CD14-positive monocyte (primary cell): Measurements from ENCODE around the gene COL13A1. TPM values are rescaled to one million over a fixed set of nuclear protein-coding genes. Genes with fewer than 3 reads are reported as not detected.
A peak's percentile ranks its signal among the peaks of the same experiment; 100 is the strongest.

Source experiments
- DNase-seq, 3 donors: peaks; one replicate each; pipeline ENCODE4 v3.0.0-alpha.2; 2011 to 2022
- H2AFZ ChIP-seq: 2 replicates; pipeline ENCODE4 v1.6.0; 2012; ENCODE audit warnings: mild to moderate bottlenecking, low read depth, low read length, inconsistent platforms; ENCODE audit not compliant: insufficient read depth, poor library complexity, severe bottlenecking
- H3K27ac ChIP-seq, 2 donors: 1 replicate in 1 of 2; 2 replicates in 1 of 2; pipeline ENCODE4 v1.5.1; 2012 to 2013; ENCODE audit warnings: low read length in 2 of 2, control low read depth in 1 of 2, inconsistent platforms in 1 of 2, low read depth in 1 of 2, mild to moderate bottlenecking in 1 of 2
- H3K27me3 ChIP-seq, 2 donors: one replicate each; pipeline versions ENCODE4 v1.6.0 to v1.6.1; 2011 to 2013; ENCODE audit warnings: low read length in 2 of 2; ENCODE audit not compliant: control insufficient read depth in 2 of 2, insufficient read depth in 2 of 2
- H3K36me3 ChIP-seq, 2 donors: replicated peaks in 1 of 2; 1 replicate in 1 of 2; 2 replicates in 1 of 2; pipeline versions ENCODE4 v1.5.1 to v1.6.1; 2012 to 2013; ENCODE audit warnings: low read length in 2 of 2, control low read depth in 1 of 2, inconsistent platforms in 1 of 2, mild to moderate bottlenecking in 1 of 2; ENCODE audit not compliant: insufficient read depth in 2 of 2, control insufficient read depth in 1 of 2
- H3K4me1 ChIP-seq, 2 donors: 1 replicate in 1 of 2; 2 replicates in 1 of 2; pipeline versions ENCODE4 v1.5.1 to v1.6.1; 2012 to 2013; ENCODE audit warnings: low read length in 2 of 2, control low read depth in 1 of 2, inconsistent platforms in 1 of 2, mild to moderate bottlenecking in 1 of 2, moderate library complexity in 1 of 2; ENCODE audit not compliant: insufficient read depth in 2 of 2, control insufficient read depth in 1 of 2
- H3K4me2 ChIP-seq: replicated peaks from 2 replicates; pipeline ENCODE3; 2012; ENCODE audit warnings: low read length, moderate library complexity, mild to moderate bottlenecking; ENCODE audit not compliant: poor library complexity, severe bottlenecking; ENCODE audit errors: extremely low read depth
- H3K4me3 ChIP-seq, 3 experiments: fragments of 200-600 bp in 1 of 3; sonication (generic) in 1 of 3; replicated peaks in 1 of 3; 1 replicate in 2 of 3; 2 replicates in 1 of 3; pipeline ENCODE4 v1.5.1; 2011 to 2013; ENCODE audit warnings: low read length in 3 of 3, mild to moderate bottlenecking in 3 of 3, control low read depth in 2 of 3, low read depth in 2 of 3, inconsistent platforms in 1 of 3, moderate library complexity in 1 of 3
- H3K79me2 ChIP-seq: 2 replicates; pipeline ENCODE4 v1.6.0; 2012; ENCODE audit warnings: mild to moderate bottlenecking, control low read depth, inconsistent platforms, low read length, moderate library complexity; ENCODE audit not compliant: insufficient read depth
- H3K9ac ChIP-seq: 2 replicates; pipeline ENCODE4 v1.6.0; 2017; ENCODE audit warnings: low read length, mild to moderate bottlenecking; ENCODE audit not compliant: insufficient read depth, poor library complexity, severe bottlenecking
- H3K9me3 ChIP-seq, 2 donors: replicated peaks in 1 of 2; 1 replicate in 1 of 2; 2 replicates in 1 of 2; pipeline versions ENCODE4 v1.5.1 to v1.6.1; 2012 to 2013; ENCODE audit warnings: low read length in 2 of 2, control low read depth in 1 of 2; ENCODE audit not compliant: control insufficient read depth in 1 of 2, insufficient read depth in 1 of 2
- H4K20me1 ChIP-seq: 2 replicates; pipeline ENCODE4 v1.6.0; 2012; ENCODE audit warnings: mild to moderate bottlenecking, low read length, control low read depth, moderate library complexity; ENCODE audit not compliant: insufficient read depth
- H3K27ac Mint-ChIP-seq, 7 donors: one replicate each; pipeline ENCODE4 v1.8.0; 2020; ENCODE audit warnings: mild to moderate bottlenecking in 7 of 7, mixed read lengths in 7 of 7, moderate library complexity in 6 of 7, inconsistent platforms in 2 of 7
- H3K27me3 Mint-ChIP-seq, 3 donors: one replicate each; pipeline ENCODE4 v1.8.0; 2021 to 2022; ENCODE audit warnings: low read depth in 3 of 3, mild to moderate bottlenecking in 3 of 3, mixed read lengths in 3 of 3, moderate library complexity in 3 of 3, inconsistent platforms in 1 of 3
- H3K36me3 Mint-ChIP-seq, 2 donors: one replicate each; pipeline ENCODE4 v1.8.0; 2020; ENCODE audit warnings: mixed read lengths in 2 of 2, inconsistent platforms in 1 of 2, mild to moderate bottlenecking in 1 of 2
- H3K4me1 Mint-ChIP-seq: one replicate; pipeline ENCODE4 v1.8.0; 2020; ENCODE audit warnings: mild to moderate bottlenecking, mixed read lengths
- H3K4me3 Mint-ChIP-seq, 2 donors: one replicate each; pipeline ENCODE4 v1.8.0; 2020; ENCODE audit warnings: mild to moderate bottlenecking in 2 of 2, mixed read lengths in 2 of 2, moderate library complexity in 1 of 2
- H3K9me3 Mint-ChIP-seq, 7 donors: one replicate each; pipeline ENCODE4 v1.8.0; 2020 to 2022; ENCODE audit warnings: mixed read lengths in 7 of 7, mild to moderate bottlenecking in 6 of 7, moderate library complexity in 6 of 7, inconsistent platforms in 2 of 7
- CTCF ChIP-seq: fragments of 200-600 bp; IDR thresholded peaks from one replicate; pipeline ENCODE4 v1.8.0; 2022; ENCODE audit warnings: antibody characterized with exemption, mild to moderate bottlenecking
- WGBS: methylation state at CpG from one replicate; pipeline ENCODE4 v1.1.5; 2013; ENCODE audit warnings: missing lambda C conversion rate; ENCODE audit not compliant: insufficient coverage; 5-methylcytosine and 5-hydroxymethylcytosine counted together
- intact Hi-C, 2 donors: fragments of 100-400 bp; cut with micrococcal nuclease; formaldehyde crosslinking; loops; one replicate each; pipeline versions ENCODE4 v1.15.0 to v1.15.1; 2023
- polyA plus RNA-seq, 3 donors: library from polyadenylated mRNA; depleted of rRNA in 1 of 3; unstranded in 2 of 3; stranded (reverse) in 1 of 3; fragments of 300-500 nt in 2 of 3; fragments of >200 nt in 1 of 3; fragmentation: Illumina TruSeq in 2 of 3; gene quantifications; 1 replicate in 2 of 3; 2 replicates in 1 of 3; pipeline ENCODE4 v1.2.3, GENCODE V29; 2012 to 2021

The COL13A1 gene
- polyA plus RNA-seq, 3 donors, result not detected

GRCh38 chr10:69881202-69881601, 79.5 kb downstream of the COL13A1 start:
- Histone ChIP-seq H3K4me2 (no peak overlapping the region), H2AFZ (no peak overlapping the region), H3K27me3 (no peaks in the 10 kb centered on the region), H3K79me2 (no peaks in the 10 kb centered on the region), H3K4me1 (no peaks in the 10 kb centered on the region), H4K20me1 (no peaks in the 10 kb centered on the region), H3K27ac (no peak overlapping the region), H3K4me3 (no peak overlapping the region), H3K9ac (no peak overlapping the region), H3K9me3 (no peaks in the 10 kb centered on the region), H3K36me3 (no peaks in the 10 kb centered on the region)
- peaks cover 0 to 2% (median 0%) of the 10 kb centered on the region in 7 donors for H3K9me3 Mint-ChIP-seq
- no peak for DNase-seq
- no peak for TF ChIP-seq CTCF
- H3K36me3 Mint-ChIP-seq, result no peaks in the 10 kb centered on the region
- no peak overlapping the region for H3K4me3 Mint-ChIP-seq
- WGBS, result 94% methylated on average over 9 of the region's 12 CpGs
- intact Hi-C loops, result no loop called here
- H3K27me3 Mint-ChIP-seq, result peaks cover 7 to 13% (median 12%) of the 10 kb centered on the region in 3 donors
- no peak overlapping the region for H3K27ac Mint-ChIP-seq
- peaks cover 2% of the 10 kb centered on the region for H3K4me1 Mint-ChIP-seq

- WGBS, result 87% methylated on average over 4 of the region's 5 CpGs
- intact Hi-C loops, result no loop called here
Observed at GRCh38 chr10:69883310-69884023, 81.8 kb downstream of the COL13A1 start.

More at GRCh38 chr10:69883310-69884023, 81.8 kb downstream of the COL13A1 start:
- DNase-seq, result no peak
- H3K9ac ChIP-seq, result no peak overlapping the region
- TF ChIP-seq CTCF, result no peak
- Mint-ChIP-seq H3K9me3 (peaks cover 0 to 2% (median 0%) of the 10 kb centered on the region in 7 donors), H3K4me1 (no peaks in the 10 kb centered on the region), H3K36me3 (no peaks in the 10 kb centered on the region), H3K4me3 (no peak overlapping the region), H3K27ac (peak overlapping the region in 1 of 7 donors; percentile 68), H3K27me3 (peaks cover 7 to 13% (median 12%) of the 10 kb centered on the region in 3 donors)
- H3K27ac ChIP-seq, result no peak overlapping the region
- H3K4me2 ChIP-seq, result no peak overlapping the region
- H3K4me1 ChIP-seq, result no peaks in the 10 kb centered on the region
- H4K20me1 ChIP-seq, result no peaks in the 10 kb centered on the region
- H3K4me3 ChIP-seq, result no peak overlapping the region
- no peak overlapping the region for H2AFZ ChIP-seq
- no peaks in the 10 kb centered on the region for H3K36me3 ChIP-seq
- no peaks in the 10 kb centered on the region for H3K79me2 ChIP-seq
- no peaks in the 10 kb centered on the region for H3K27me3 ChIP-seq
- no peaks in the 10 kb centered on the region for H3K9me3 ChIP-seq
